GM19099 (cell line): ENCODE results near the gene GATAD2A.

Source experiments
- POLR2A ChIP-seq: IDR thresholded peaks from 3 replicates; pipeline ENCODE4 v1.6.1; 2011; ENCODE audit warnings: low read depth; ENCODE audit not compliant: insufficient read length; ENCODE audit errors: extremely low read depth

GATAD2A gene

GRCh38 chr19:19447536-19448237 lies 42.2 kb downstream of the GATAD2A start:
- TF ChIP-seq POLR2A, result no peak

DNA sequence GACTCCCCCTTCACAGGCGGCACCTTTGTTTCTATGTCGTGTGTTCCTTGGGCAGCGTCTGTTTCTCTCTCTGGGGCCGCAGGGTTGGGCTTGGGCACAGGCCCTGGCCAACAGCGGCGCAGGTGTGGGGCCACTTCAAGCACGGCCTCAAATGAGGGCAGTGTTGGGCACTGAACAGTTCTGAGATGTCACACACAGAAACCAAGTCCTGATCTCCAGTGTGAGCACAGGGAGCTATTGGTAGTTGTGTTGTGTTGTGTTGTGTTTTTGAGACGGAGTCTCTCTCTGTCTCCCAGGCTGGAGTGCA lies 42.7 kb downstream of the GATAD2A start:
- TF ChIP-seq POLR2A, result no peak

- no peak for TF ChIP-seq POLR2A
These were observed 46.2 kb downstream of the GATAD2A start for GRCh38 chr19:19451429-19452242.

DNA sequence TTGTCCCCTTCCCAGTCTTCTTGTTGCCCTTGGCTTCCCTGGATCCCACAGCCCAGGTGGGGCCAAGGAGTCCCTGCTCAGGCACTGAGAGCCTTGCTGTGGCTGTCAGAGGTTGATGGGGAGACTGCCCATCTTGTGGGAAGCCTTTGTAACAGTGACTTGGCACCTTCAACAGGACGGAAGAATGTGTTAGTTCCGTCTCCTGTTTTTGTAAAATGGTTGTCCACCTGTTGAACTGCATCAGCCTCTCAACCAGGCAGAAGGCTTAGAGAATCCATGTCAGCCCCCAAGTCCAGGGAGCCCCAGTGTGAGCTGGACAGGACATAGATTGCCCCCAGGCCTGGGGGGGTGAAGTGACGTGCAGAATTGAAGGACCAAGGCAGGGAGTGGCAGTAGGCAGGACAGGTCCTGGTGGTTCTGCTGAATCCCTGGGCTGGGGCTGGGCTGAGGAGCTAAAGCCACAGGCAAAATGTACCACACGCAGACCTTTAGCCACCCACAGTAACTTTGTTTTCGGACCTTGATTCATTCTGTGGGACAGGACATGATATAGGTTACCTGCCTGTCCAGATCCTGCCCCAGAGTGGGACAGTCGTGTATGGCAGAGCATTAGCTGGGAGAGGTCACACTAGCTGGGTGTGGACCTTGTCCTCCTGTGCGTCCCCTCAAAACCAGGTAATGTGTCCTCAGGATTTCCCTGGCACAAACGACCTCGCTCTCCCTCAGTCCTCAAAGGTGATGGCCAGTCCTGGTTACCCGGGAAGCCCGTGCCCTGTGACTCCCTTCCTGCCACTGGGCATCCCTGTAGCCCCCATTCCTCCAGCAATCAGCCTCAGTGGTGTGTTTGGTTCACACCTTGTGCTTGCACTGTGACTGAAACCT lies 47.0 kb downstream of the GATAD2A start:
- no peak for TF ChIP-seq POLR2A

GRCh38 chr19:19453125-19453454 lies 47.6 kb downstream of the GATAD2A start:
- TF ChIP-seq POLR2A, result no peak

DNA sequence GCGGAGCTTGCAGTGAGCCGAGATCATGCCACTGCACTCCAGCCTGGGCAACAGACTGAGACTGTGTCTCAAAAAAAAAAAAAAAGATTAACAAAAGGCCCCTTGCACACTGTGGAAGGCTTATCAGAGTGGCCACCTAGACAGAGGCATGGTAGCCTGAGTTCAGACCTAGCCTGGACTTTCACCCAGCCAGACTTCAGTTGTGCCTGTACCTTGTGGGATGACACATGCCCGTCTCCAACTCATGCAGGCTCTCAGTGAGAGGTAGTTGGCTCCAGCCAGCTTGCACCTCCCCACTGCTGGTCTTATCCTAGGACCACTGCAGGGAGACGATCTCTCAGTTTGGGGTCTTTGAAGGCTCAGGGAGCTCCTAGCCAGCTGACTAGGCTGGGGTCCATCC lies 52.2 kb downstream of the GATAD2A start:
- TF ChIP-seq POLR2A, result no peak

DNA sequence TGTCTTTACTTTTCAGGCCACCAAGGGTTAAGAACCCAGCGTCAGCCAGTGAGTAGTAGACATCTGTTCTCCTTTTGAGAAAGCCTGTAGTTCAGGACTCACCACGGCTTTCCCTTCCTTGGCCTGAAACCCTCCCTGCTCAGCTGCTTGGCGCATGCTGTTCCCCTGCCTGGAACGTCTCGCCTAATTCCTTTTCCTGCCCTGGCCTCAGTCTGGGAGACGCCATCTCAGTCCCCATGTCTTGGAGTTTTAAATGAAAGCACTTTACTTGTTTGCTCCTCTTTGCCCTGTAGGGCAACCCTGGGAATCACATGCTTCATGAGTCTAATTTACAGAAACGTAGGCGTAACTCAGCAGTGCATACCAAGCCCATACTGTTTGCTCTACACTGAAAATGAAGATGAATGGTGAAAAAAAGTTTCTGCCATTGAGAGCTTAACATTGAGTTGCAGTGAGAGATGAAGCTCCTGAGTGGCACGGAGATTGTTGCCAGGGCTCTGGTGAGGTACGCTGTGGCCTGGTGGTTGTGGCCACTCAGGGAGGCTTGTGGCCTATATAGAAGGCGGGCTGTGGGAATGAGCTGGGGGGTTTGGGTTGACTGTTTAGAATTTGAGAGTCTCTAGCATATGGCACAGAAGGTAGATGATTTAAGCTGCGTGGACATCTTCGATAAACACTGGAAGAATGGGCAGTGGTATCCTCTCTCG lies 52.8 kb downstream of the GATAD2A start:
- no peak for TF ChIP-seq POLR2A

GRCh38 chr19:19459073-19459472 lies 53.6 kb downstream of the GATAD2A start:
- TF ChIP-seq POLR2A, result no peak

- TF ChIP-seq POLR2A, result no peak
These were observed 54.3 kb downstream of the GATAD2A start for GRCh38 chr19:19459707-19460251.

DNA sequence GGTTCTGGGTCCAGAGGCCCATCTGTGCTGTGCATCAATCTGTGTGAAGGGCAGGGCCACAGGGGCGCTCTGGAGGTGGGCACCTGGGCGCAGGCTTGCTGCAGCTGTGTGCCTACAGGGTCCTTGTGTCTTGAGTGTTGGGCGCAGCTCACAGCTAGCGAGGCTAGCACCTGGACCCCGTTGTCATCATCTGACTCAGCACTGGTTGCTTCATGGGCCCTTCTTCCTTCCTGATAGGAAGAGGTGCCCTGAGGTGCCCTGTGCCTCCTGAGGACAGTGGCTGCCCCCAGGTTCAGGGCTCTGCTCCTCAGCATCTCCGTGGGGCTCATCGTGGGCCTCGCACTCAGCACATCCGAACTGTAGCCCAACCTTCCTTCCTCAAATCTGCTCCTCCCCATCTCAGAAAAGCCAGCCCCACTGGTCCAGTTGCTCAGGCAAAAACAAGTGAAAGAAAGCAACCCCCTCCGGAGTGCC lies 54.8 kb downstream of the GATAD2A start:
- TF ChIP-seq POLR2A, result peak; percentile 21

DNA sequence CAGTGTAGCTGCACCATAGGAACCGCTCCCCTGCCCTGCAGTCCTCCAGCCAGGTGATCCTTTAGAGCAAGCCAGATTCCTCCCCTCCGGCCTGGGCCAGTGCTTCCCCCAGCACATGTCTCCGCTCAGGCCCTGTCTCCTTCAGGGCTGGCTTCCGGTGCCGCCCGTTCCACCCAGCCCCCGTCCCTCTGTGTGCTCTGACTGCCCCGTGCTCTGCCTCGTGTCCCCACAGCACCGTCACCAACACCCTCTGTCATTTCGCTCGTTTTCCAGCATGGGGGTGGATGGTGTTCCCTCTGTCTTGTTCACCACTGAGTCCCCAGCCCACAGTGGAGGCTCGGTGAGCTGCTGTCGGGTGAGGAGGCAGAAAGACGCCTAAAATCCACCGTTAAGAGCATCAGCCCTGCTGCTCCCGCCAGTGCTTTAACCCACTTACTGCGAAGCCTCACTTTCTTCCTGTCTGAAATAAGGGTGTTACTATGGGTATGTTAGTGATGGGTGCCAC lies 55.3 kb downstream of the GATAD2A start:
- TF ChIP-seq POLR2A, result no peak

DNA sequence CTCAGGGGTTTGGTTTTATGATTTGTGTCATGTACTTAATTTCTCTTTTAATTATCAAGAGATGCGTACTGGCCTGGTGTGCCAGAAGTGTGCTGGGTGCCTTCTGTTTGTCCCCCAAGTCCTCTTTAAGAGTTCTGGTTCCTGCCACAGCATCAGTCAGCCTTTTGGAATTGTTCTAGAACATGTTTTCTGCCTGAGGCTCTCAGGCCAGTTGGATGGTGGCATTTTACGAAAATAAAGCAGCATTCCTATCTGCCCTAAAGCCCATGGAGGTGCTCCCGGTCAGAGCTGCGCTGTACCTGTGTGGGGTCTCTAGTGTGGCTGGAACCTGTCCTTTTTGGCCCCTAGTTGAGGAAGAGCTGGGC lies 55.8 kb downstream of the GATAD2A start:
- TF ChIP-seq POLR2A, result no peak

GRCh38 chr19:19461671-19462622 lies 56.5 kb downstream of the GATAD2A start:
- no peak for TF ChIP-seq POLR2A
